Stimulated activated CD4-positive, alpha-beta T cell treated with anti-CD3 and anti-CD28 coated beads, TNF-alpha, amount 100 ng/mL, for 24 hours (primary cell): Measurements from ENCODE around the gene FGD3.

Source experiments
- DNase-seq, 3 experiments: peaks; one replicate each; pipeline ENCODE4 v3.0.0-alpha.2; 2020; ENCODE audit warnings: low read depth in 3 of 3

The FGD3 gene

DNA sequence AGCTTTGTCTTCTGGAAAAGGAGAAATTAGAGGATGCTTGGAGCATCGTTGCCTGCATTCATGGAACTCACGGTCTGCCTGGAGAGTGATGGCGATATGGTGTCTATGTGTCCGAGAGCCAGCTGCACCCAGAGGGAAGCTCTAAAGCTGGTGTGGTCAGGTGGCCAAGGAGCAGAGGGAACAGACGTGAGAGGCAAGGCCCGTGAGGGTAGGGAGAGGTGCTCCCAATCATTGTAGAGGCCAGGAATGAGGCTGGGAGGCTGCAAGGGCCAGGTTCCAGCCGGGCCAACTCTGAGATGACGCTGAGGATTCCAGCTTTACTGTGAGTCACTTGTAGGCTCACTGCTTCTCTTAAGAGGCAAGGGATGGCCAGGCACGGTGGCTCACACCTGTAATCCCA, 7.6 kb downstream of the FGD3 start:
- no peak for DNase-seq

DNA sequence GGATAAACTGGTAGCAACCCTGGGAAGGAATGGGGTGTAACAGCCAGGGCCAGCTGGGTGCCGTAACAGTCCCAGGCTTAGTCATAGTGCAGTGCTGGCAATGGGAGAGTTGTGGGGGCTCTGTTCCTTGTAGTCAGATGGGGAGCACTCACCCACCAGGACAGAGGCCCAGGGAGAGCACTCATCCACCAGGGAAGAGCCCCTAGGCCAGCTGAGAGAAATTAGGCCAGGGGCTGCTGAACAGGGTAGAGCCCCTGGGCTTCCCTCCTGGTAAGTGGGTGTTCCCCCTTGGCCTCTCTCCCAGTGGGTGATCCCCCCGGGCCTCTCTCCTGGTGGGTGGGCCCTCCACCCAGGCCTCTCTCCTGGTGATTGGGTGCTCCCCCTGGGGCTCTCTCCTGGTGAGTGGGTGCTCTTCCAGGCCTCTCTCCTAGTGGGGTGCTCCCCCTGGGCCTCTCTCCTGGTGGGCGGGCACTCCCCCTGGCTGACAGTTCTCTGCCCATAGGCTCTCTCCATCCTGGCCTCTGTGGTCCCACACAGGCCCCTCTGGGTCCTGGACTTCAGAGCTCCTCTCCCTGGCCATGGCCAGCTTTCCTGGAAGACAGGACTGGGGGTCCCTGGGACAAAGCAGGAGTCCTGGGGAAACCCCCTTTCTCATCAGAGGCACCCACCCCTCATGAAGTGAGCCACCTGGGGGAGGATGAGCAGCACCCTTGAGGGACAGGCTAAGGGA, 13.4 kb downstream of the FGD3 start:
- no peak for DNase-seq

- DNase-seq, result peak in 1 of 3 experiments; percentile 48
Observed at GRCh38 chr9:92961627-92962302, 14.4 kb downstream of the FGD3 start.

- no peak for DNase-seq
Observed at GRCh38 chr9:92962303-92962649, 15.0 kb downstream of the FGD3 start.

DNA sequence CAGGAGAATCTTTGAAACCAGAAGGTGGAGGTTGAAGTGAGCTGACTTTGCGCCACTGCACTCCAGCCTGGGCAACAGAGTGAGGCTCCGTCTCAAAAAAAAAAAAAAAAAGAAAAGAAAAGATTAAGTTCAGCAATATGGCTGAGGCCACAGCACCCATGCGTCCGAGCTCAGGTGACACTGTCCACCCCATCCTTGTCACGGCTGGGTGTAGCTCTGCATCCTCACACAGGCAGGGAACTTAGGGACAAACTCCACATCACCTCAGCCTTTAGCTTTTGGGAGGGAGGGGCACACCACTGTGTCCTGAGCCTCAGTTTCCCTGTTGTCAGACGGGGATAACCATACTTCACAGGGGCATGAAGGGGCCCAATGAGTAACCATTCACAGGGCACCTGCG, 15.5 kb downstream of the FGD3 start:
- no peak for DNase-seq

DNA sequence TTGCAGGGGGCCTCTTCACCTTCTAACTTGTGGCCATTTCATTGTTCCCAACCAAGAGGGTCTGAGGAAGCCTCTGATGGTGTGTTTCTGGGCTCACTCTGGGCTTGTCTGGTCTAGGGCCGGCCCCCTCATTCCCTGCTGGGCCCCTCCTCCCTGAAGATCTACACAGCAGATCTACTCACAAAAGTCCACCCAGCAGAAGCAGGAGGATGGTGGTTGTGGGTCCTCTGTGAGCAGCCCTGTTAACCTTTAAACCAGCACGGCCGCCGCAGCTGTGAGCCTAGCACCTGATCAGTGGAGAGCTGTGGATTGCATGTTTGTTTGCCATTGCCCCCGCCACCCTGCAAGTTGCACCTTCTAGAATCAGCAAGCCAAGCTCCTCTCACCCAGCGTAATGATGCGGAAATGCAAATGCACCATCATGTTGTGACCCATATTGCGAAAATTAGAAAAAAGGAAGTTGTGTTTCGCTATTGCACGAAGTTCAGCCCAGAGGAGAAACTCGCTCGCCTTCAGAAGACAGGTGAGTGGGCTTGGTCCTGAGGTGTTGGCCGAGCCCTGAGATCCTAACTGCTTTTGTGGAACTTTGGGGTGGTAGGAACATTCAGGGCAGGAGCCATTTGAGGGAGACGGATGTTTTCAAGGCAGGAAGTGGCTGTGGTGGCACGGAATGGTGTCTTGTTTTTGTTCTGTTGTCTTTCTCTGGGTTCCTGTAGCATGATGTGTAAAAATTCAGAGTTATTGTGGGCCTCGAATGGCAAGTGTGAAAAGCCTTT, 16.7 kb downstream of the FGD3 start:
- peak; percentile 38 to 55 (median 51) for DNase-seq

DNA sequence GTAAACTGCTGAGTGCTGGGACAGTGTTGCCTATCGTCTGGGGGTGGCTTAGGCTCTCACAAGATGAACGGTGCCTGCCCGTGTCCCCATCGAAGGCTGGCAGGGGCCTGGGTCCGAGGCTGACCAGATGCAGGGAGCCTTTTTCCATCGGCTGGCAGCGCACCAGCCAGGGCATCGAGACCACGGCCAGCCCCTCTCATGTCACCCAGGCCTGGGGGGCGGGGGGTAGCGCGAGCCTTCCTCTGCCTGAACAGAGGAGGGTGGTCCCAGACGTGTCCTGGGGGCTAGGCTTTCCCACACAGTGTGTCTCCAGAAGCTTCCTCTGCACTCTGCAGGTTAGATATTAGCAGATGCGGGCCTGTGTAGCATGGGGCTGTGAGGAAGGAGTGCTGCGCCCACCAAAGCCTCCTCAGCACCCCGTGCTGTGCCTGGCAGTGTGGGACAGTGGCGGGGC, 17.3 kb downstream of the FGD3 start:
- DNase-seq, result no peak

GRCh38 chr9:92965061-92965758, 17.9 kb downstream of the FGD3 start:
- DNase-seq, result no peak

DNA sequence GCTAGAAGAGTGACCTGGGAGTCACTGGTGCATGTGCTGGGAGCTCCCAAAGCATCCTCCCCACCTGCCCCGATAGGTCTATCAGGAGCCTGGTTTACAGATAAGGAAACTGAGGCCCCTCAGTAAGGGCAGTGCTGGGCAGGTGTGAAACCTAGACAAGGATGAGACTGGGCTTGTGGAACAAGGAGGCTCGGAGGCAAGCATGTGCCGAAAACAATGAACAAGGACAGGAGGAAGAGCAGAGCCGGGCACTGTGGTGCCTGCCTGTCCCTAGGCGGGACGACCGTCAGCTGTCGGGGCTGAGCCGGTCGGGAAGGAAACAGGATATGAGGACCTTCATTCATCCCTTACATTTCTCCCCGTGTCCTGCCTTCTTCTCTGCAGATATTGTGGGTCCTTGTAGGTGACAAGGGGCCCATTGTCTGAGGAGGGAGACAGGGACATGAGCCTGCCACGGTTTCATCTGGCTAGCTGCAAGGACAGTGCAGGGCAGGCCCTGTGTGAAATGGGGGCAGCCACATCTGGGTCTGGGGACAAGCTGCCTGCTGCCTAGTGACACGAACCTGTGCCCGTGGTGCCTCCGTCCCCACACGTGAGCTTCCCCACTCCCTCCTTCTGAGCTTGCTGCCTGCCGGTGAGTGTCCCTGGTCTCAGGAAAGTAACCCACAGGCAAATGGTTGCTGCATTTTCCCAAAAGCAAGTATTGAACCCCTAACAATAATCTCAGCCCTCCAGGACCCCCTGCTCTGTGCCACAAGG, 18.6 kb downstream of the FGD3 start:
- DNase-seq, result no peak

DNA sequence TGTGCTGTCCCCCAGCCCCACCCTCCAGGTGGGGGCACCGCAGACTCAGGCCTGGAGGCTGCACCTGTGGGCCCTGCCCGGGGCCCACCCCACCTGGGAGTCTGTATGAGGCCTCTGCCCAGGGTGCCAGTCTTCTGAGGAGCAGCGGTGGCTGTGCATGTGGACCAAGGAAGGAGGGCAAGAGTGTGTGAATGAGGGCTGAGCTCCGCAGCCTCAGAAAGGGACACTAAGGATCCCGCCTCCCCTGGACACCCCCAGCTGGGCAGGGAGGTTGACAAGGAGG, 19.1 kb downstream of the FGD3 start:
- no peak for DNase-seq

- no peak for DNase-seq
Observed at GRCh38 chr9:92968081-92968480, 20.8 kb downstream of the FGD3 start.

GRCh38 chr9:92969516-92970466, 22.5 kb downstream of the FGD3 start:
- no peak for DNase-seq

DNA sequence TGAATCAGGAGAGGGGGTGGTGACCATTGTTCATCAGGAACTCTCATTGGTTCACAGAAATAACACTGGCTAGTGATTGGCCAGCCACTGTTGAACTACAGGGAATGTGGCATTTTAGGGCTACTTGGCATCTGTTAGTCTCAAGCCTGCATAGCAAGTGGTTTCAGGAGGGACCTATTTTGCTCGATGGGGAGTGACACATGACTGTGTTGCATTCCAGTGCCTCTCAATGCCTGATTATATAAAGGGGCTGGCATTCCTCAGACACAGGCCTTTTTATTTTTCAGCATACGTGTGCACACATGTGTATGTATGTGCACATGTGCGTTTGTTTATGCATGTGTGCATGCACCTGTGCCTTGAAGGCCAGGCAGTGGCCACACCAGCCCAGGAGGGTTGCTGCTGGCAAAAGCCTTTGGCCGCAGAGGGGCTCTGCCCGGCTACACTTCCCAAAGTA, 23.2 kb downstream of the FGD3 start:
- DNase-seq, result no peak

GRCh38 chr9:92971121-92971520, 23.8 kb downstream of the FGD3 start:
- no peak for DNase-seq

- DNase-seq, result no peak
Observed at GRCh38 chr9:92971776-92972175, 24.5 kb downstream of the FGD3 start.

DNA sequence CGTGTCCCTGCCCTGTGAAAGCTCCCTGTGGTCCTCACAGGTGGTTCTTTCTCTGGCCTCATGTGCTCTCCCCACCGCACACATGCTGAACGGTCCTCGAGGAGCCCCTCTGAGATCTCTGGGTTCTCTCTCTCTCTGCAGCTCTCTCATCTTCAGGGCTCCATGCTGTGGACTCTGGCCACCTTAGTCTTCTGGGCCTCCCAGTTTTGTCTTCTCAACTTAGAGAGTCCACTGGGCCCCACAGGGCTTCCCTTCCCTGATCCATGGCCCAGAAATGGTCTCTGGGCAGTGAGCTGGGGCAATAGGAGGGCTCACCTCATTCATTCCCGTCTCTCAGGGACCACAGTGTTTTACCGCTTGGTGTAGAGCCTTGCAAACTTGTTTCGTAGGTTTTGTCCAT, 26.4 kb downstream of the FGD3 start:
- DNase-seq, result no peak

GRCh38 chr9:92974161-92974661, 26.9 kb downstream of the FGD3 start:
- no peak for DNase-seq

- DNase-seq, result no peak
Observed at GRCh38 chr9:92974761-92975755, 27.7 kb downstream of the FGD3 start.

GRCh38 chr9:92976431-92976830, 29.1 kb downstream of the FGD3 start:
- no peak for DNase-seq
